Hepatocyte (in vitro differentiated cells): Measurements from ENCODE around the gene RAI1. TPM values are rescaled to one million over a fixed set of nuclear protein-coding genes. Genes with fewer than 3 reads are reported as not detected.

ENCODE experiments used
- DNase-seq: peaks from one replicate; pipeline ENCODE4 v3.0.0-alpha.2; 2016; ENCODE audit warnings: low spot score
- H2AFZ ChIP-seq: fragments of 200-600 bp; sonication (generic); 2 replicates; pipeline ENCODE4 v1.6.0; 2016; ENCODE audit warnings: antibody characterized with exemption, mild to moderate bottlenecking
- H3K27ac ChIP-seq: fragments of 200-600 bp; sonication (generic); 2 replicates; pipeline ENCODE4 v1.5.1; 2016; ENCODE audit warnings: mild to moderate bottlenecking
- H3K27me3 ChIP-seq: fragments of 200-600 bp; sonication (generic); 2 replicates; pipeline ENCODE4 v1.6.1; 2016
- H3K36me3 ChIP-seq: fragments of 200-600 bp; sonication (generic); replicated peaks from 2 replicates; pipeline ENCODE4 v1.5.1; 2016; ENCODE audit warnings: low read depth; ENCODE audit not compliant: insufficient read depth
- H3K4me1 ChIP-seq: fragments of 200-600 bp; sonication (generic); 2 replicates; pipeline ENCODE4 v1.5.1; 2016; ENCODE audit warnings: mild to moderate bottlenecking, moderate library complexity; ENCODE audit not compliant: insufficient read depth
- H3K4me2 ChIP-seq: fragments of 200-600 bp; sonication (generic); 2 replicates; pipeline ENCODE4 v1.6.0; 2016
- H3K4me3 ChIP-seq: fragments of 200-600 bp; sonication (generic); 2 replicates; pipeline ENCODE4 v1.5.1; 2016; ENCODE audit warnings: mild to moderate bottlenecking
- H3K79me2 ChIP-seq: fragments of 200-600 bp; sonication (generic); 2 replicates; pipeline ENCODE4 v1.6.0; 2017; ENCODE audit warnings: mild to moderate bottlenecking
- H3K9me2 ChIP-seq: fragments of 200-600 bp; sonication (generic); replicated peaks from 2 replicates; pipeline ENCODE4 v1.6.0; 2017; ENCODE audit warnings: mild to moderate bottlenecking; ENCODE audit not compliant: insufficient read depth
- H3K9me3 ChIP-seq: fragments of 200-600 bp; sonication (generic); 2 replicates; pipeline ENCODE4 v1.5.1; 2016; ENCODE audit warnings: low read depth, mild to moderate bottlenecking
- H4K20me1 ChIP-seq: fragments of 200-600 bp; sonication (generic); 2 replicates; pipeline ENCODE4 v1.6.0; 2016; ENCODE audit warnings: mild to moderate bottlenecking; ENCODE audit not compliant: insufficient read depth, poor library complexity, severe bottlenecking
- CTCF ChIP-seq: fragments of 200-600 bp; sonication (generic); IDR thresholded peaks from 2 replicates; pipeline ENCODE4 v1.5.1; 2016; ENCODE audit warnings: antibody characterized with exemption, mild to moderate bottlenecking; ENCODE audit not compliant: poor library complexity
- EZH2 ChIP-seq: fragments of 200-600 bp; sonication (generic); IDR thresholded peaks from 2 replicates; pipeline ENCODE4 v1.6.1; 2016; ENCODE audit warnings: antibody characterized with exemption, mild to moderate bottlenecking, borderline replicate concordance
- EZH2phosphoT487 ChIP-seq: fragments of 200-600 bp; sonication (generic); IDR thresholded peaks from one replicate; pipeline ENCODE4 v1.6.1; 2018; ENCODE audit warnings: antibody characterized with exemption, mild to moderate bottlenecking, low read depth, moderate library complexity; ENCODE audit not compliant: unreplicated experiment, severe bottlenecking
- WGBS: methylation state at CpG from one replicate; pipeline ENCODE4 v1.1.6; 2016; ENCODE audit warnings: low lambda C conversion rate; ENCODE audit errors: missing lambda C conversion rate; 5-methylcytosine and 5-hydroxymethylcytosine counted together
- polyA plus RNA-seq: library from polyadenylated mRNA; unstranded; fragments of >200 nt; fragmentation: Nextera tagmentation; extraction: Ambion mirVana; gene quantifications from 2 replicates; pipeline ENCODE4 v1.2.1, GENCODE V29; 2016
- total RNA-seq: library from RNA; depleted of rRNA; stranded (reverse); fragments of >200 nt; gene quantifications from 2 replicates; pipeline ENCODE4 v1.2.3, GENCODE V29; 2014

RAI1 gene
- total and polyA plus RNA-seq, 2 experiments from 2014 or later, result 20.2 to 23.8 TPM

GRCh38 chr17:17785407-17785806 is 104.1 kb downstream of the RAI1 start:
- Histone ChIP-seq H4K20me1 (peaks cover 86% of the 10 kb centered on the region), H3K9me3 (no peaks in the 10 kb centered on the region), H3K79me2 (peaks cover 74% of the 10 kb centered on the region), H3K4me3 (no peak overlapping the region), H3K36me3 (no peaks in the 10 kb centered on the region), H2AFZ (no peak overlapping the region), H3K9me2 (no peaks in the 10 kb centered on the region), H3K4me1 (peaks cover 38% of the 10 kb centered on the region), H3K4me2 (no peak overlapping the region), H3K27ac (no peak overlapping the region), H3K27me3 (no peaks in the 10 kb centered on the region)
- no peak for TF ChIP-seq CTCF
- no peak for TF ChIP-seq EZH2phosphoT487
- TF ChIP-seq EZH2, result no peak
- no peak for DNase-seq
- 74% methylated on average over 11 of the region's 11 CpGs for WGBS

- no peaks in the 10 kb centered on the region for H3K27me3 ChIP-seq
- no peak overlapping the region for H3K4me3 ChIP-seq
- H3K9me2 ChIP-seq, result no peaks in the 10 kb centered on the region
- DNase-seq, result no peak
- no peak overlapping the region for H3K4me2 ChIP-seq
- WGBS, result 59% methylated on average over 2 of the region's 2 CpGs
- peaks cover 98% of the 10 kb centered on the region for H4K20me1 ChIP-seq
- no peaks in the 10 kb centered on the region for H3K9me3 ChIP-seq
- no peak overlapping the region for H3K27ac ChIP-seq
- H2AFZ ChIP-seq, result no peak overlapping the region
- peaks cover 28% of the 10 kb centered on the region for H3K4me1 ChIP-seq
- H3K36me3 ChIP-seq, result no peaks in the 10 kb centered on the region
- TF ChIP-seq EZH2, result no peak
- no peak for TF ChIP-seq EZH2phosphoT487
- TF ChIP-seq CTCF, result no peak
- peaks cover 89% of the 10 kb centered on the region for H3K79me2 ChIP-seq
These were observed 105.7 kb downstream of the RAI1 start for GRCh38 chr17:17786998-17787397.

- H3K27ac ChIP-seq, result no peak overlapping the region
- TF ChIP-seq CTCF (no peak), EZH2phosphoT487 (no peak), EZH2 (no peak)
- H3K9me3 ChIP-seq, result no peaks in the 10 kb centered on the region
- H3K9me2 ChIP-seq, result no peaks in the 10 kb centered on the region
- DNase-seq, result no peak
- H3K4me1 ChIP-seq, result peaks cover 34% of the 10 kb centered on the region
- no peak overlapping the region for H3K4me2 ChIP-seq
- H3K4me3 ChIP-seq, result no peak overlapping the region
- H4K20me1 ChIP-seq, result peaks cover 100% of the 10 kb centered on the region
- H3K27me3 ChIP-seq, result no peaks in the 10 kb centered on the region
- H3K36me3 ChIP-seq, result no peaks in the 10 kb centered on the region
- no peak overlapping the region for H2AFZ ChIP-seq
- H3K79me2 ChIP-seq, result peaks cover 89% of the 10 kb centered on the region
- 95% methylated on average over 7 of the region's 7 CpGs for WGBS
These were observed 106.3 kb downstream of the RAI1 start for GRCh38 chr17:17787568-17787967.

- peaks cover 34% of the 10 kb centered on the region for H3K4me1 ChIP-seq
- no peaks in the 10 kb centered on the region for H3K36me3 ChIP-seq
- WGBS, result 92% methylated on average over 8 of the region's 8 CpGs
These were observed 107.7 kb downstream of the RAI1 start for GRCh38 chr17:17788967-17789366.

More at GRCh38 chr17:17788967-17789366, 107.7 kb downstream of the RAI1 start:
- H3K4me2 ChIP-seq, result no peak overlapping the region
- peaks cover 94% of the 10 kb centered on the region for H4K20me1 ChIP-seq
- TF ChIP-seq EZH2, result no peak
- TF ChIP-seq EZH2phosphoT487, result no peak
- no peak for TF ChIP-seq CTCF
- H3K9me3 ChIP-seq, result no peaks in the 10 kb centered on the region
- H3K79me2 ChIP-seq, result peaks cover 84% of the 10 kb centered on the region
- DNase-seq, result no peak
- no peaks in the 10 kb centered on the region for H3K27me3 ChIP-seq
- no peaks in the 10 kb centered on the region for H3K9me2 ChIP-seq
- H3K27ac ChIP-seq, result no peak overlapping the region
- H3K4me3 ChIP-seq, result no peak overlapping the region
- H2AFZ ChIP-seq, result no peak overlapping the region
